HepG2 (cell line): Measurements from ENCODE around the gene IGFALS. TPM values are rescaled to one million over a fixed set of nuclear protein-coding genes. Genes with fewer than 3 reads are reported as not detected.

Experiments
- ATAC-seq: fragments of 200-7000 bp; cut with Tn5 transposase; 3 replicates; pipeline ENCODE4 v1.9.1; 2020; ENCODE audit warnings: mild to moderate bottlenecking, moderate library complexity
- BruUV-seq: library from RNA; stranded (reverse); fragments of 400-500 nt; replicated peaks from 2 replicates; lab custom pipeline; 2021; lab: Mats Ljungman, UMichigan
- CTCF ChIA-PET: fragments of 300-600 bp; formaldehyde crosslinking; extraction: SDS; loops from one replicate; lab custom pipeline; 2021; ENCODE audit warnings: low total read pairs, inconsistent platforms, low intra/inter-chr PET ratio; lab: Yijun Ruan, JAX
- POLR2A ChIA-PET: fragments of 350-600 bp; sonication (Branson Sonifier 250); formaldehyde crosslinking; loops from one replicate; lab custom pipeline; 2020; ENCODE audit warnings: antibody characterized with exemption, inconsistent platforms; lab: Yijun Ruan, JAX
- DNase-seq: peaks from one replicate; pipeline ENCODE4 v3.0.0-alpha.2; 2015; ENCODE audit warnings: low spot score
- FAIRE-seq: peaks from 3 replicates; lab custom pipeline; 2011; peaks lifted over from hg19 to GRCh38; lab: Jason Lieb, UNC
- H2AFZ ChIP-seq: one replicate; pipeline ENCODE4 v1.6.1; 2011; ENCODE audit warnings: low read length, inconsistent platforms
- H3K27ac ChIP-seq: fragments of 300-600 bp; 3 replicates; pipeline ENCODE4 v1.8.0; 2011; ENCODE audit warnings: mixed run types, mild to moderate bottlenecking, mixed read lengths, low read length, inconsistent platforms; ENCODE audit not compliant: insufficient read depth; ENCODE audit errors: extremely low read length
- H3K27me3 ChIP-seq, 2 experiments: fragments of 200-600 bp in 1 of 2; 2 replicates in 1 of 2; 3 replicates in 1 of 2; pipeline versions ENCODE4 v1.6.0 to v1.8.0; 2011; ENCODE audit warnings: low read length in 2 of 2, mild to moderate bottlenecking in 2 of 2, moderate library complexity in 2 of 2, inconsistent platforms in 1 of 2; ENCODE audit not compliant: insufficient read depth in 2 of 2, control insufficient read depth in 1 of 2
- H3K36me3 ChIP-seq, 2 experiments: fragments of 200-600 bp in 1 of 2; replicated peaks in 1 of 2; 2 replicates in 1 of 2; 3 replicates in 1 of 2; pipeline versions ENCODE4 v1.5.1 to v1.8.0; 2011; ENCODE audit warnings: low read length in 2 of 2, inconsistent platforms in 1 of 2; ENCODE audit not compliant: insufficient read depth in 2 of 2, control insufficient read depth in 1 of 2
- H3K4me1 ChIP-seq: 2 replicates; pipeline ENCODE4 v1.5.1; 2012; ENCODE audit warnings: low read length, inconsistent platforms; ENCODE audit not compliant: insufficient read depth
- H3K4me2 ChIP-seq: 2 replicates; pipeline ENCODE4 v1.6.0; 2011; ENCODE audit warnings: low read depth, low read length, inconsistent platforms
- H3K4me3 ChIP-seq, 3 experiments: fragments of 200-600 bp in 1 of 3; sonication (generic), shearing (Covaris generic) in 1 of 3; replicated peaks in 1 of 3; 2 replicates each; pipeline ENCODE4 v1.5.1; 2011 to 2016; ENCODE audit warnings: low read length in 3 of 3, inconsistent platforms in 2 of 3, low read depth in 2 of 3, mild to moderate bottlenecking in 2 of 3, control low read depth in 1 of 3, mixed read lengths in 1 of 3; ENCODE audit not compliant: insufficient read depth in 1 of 3
- H3K79me2 ChIP-seq: one replicate; pipeline ENCODE4 v1.6.1; 2011; ENCODE audit warnings: low read length, inconsistent platforms; ENCODE audit not compliant: insufficient read depth
- H3K9ac ChIP-seq: 2 replicates; pipeline ENCODE4 v1.6.0; 2011; ENCODE audit warnings: mild to moderate bottlenecking, low read depth, low read length, inconsistent platforms; ENCODE audit not compliant: insufficient read depth
- H3K9me3 ChIP-seq: 2 replicates; pipeline ENCODE4 v1.5.1; 2012; ENCODE audit warnings: mild to moderate bottlenecking, low read length
- H4K20me1 ChIP-seq: 2 replicates; pipeline ENCODE4 v1.6.0; 2011; ENCODE audit warnings: inconsistent platforms, mild to moderate bottlenecking, low read length, moderate library complexity; ENCODE audit not compliant: insufficient read depth
- ARNT2 ChIP-seq: sonication (generic); formaldehyde crosslinking; IDR thresholded peaks from 2 replicates; pipeline ENCODE4 v1.8.0; 2022; ENCODE audit warnings: mild to moderate bottlenecking, low read depth, missing genetic modification reagents, moderate library complexity
- GLMP ChIP-seq: sonication (generic); formaldehyde crosslinking; IDR thresholded peaks from 2 replicates; pipeline ENCODE4 v1.9.0; 2021; ENCODE audit warnings: missing genetic modification reagents, mild to moderate bottlenecking, borderline replicate concordance
- NR2F2 ChIP-seq: IDR thresholded peaks from 2 replicates; pipeline ENCODE4 v1.6.1; 2012; ENCODE audit warnings: low read depth, inconsistent platforms, borderline replicate concordance
- TFE3 ChIP-seq: IDR thresholded peaks from 2 replicates; pipeline ENCODE4 v1.6.1; 2016
- ZBTB42 ChIP-seq: sonication (generic); formaldehyde crosslinking; IDR thresholded peaks from 2 replicates; pipeline ENCODE4 v1.5.0; 2020; ENCODE audit warnings: mild to moderate bottlenecking, missing genetic modification reagents
- ZNF556 ChIP-seq: sonication (generic); formaldehyde crosslinking; IDR thresholded peaks from 2 replicates; pipeline ENCODE4 v1.4.0; 2020; ENCODE audit warnings: mild to moderate bottlenecking, missing genetic modification reagents, borderline replicate concordance
- WGBS: methylation state at CpG from one replicate; pipeline ENCODE4 v1.1.6; 2017; ENCODE audit warnings: low lambda C conversion rate; 5-methylcytosine and 5-hydroxymethylcytosine counted together
- in situ Hi-C: cut with HindIII; loops from 2 replicates; pipeline ENCODE4 v1.10.0; 2017; ENCODE audit warnings: low pct_unique_long_range_greater_than_20kb; ENCODE audit not compliant: extremely low pct_ligation_motif_present
- intact Hi-C: fragments of 100-400 bp; cut with micrococcal nuclease; formaldehyde crosslinking; loops from one replicate; pipeline ENCODE4 v1.10.0; 2022; ENCODE audit not compliant: unreplicated experiment
- polyA plus RNA-seq, 8 experiments: library from polyadenylated mRNA; depleted of rRNA in 3 of 8; stranded (reverse) in 7 of 8; unstranded in 1 of 8; fragments of >200 nt; fragmentation: Illumina TruSeq in 4 of 8; extraction: Trizol in 4 of 8; gene quantifications; 2 replicates each; pipeline versions ENCODE4 v1.2.1 to v1.2.3, GENCODE V29; 2011 to 2016; ENCODE audit warnings: low read depth in 4 of 8, missing spikeins in 1 of 8, mixed read lengths in 1 of 8; ENCODE audit not compliant: insufficient read depth in 1 of 8
- total RNA-seq, 5 experiments: library from RNA; depleted of rRNA; stranded (reverse); fragments of >200 nt; fragmentation: Illumina TruSeq; extraction: Trizol; gene quantifications; 2 replicates each; pipeline ENCODE4 v1.2.3, GENCODE V29; 2016; ENCODE audit warnings: low read depth in 1 of 5

Gene IGFALS
- total and polyA plus RNA-seq, 2 of the 13 experiments (the other 11 are each of a cell fraction or from before 2014, with no cell fraction given), result 0.34 to 2.4 TPM

GRCh38 chr16:1784977-1785845 lies 8.3 kb downstream of the IGFALS start:
- ChIA-PET POLR2A (interaction anchor here (1.1 to 4.4 kb wide), 2 partner anchors 8 to 48 kb away, joined by 4 to 57 read pairs; partner anchors contain the start of gene IGFALS), CTCF (no interaction called here)
- in situ Hi-C loops (loop anchor here (5.0 kb wide), 1 partner anchor 37 kb away; no protein-coding TSS in a partner anchor), intact Hi-C loops (loop anchor here (5.0 kb wide), 1 partner anchor 42 kb away; the partner anchor contains the start of genes FAHD1 and HAGH)
- Histone ChIP-seq H3K27me3 (peaks cover 0 to 2% of the 10 kb centered on the region in 2 experiments; a peak in 1 of 5 replicates), H3K4me2 (no peak overlapping the region), H3K4me3 (no peak overlapping the region), H3K4me1 (peaks cover 22% of the 10 kb centered on the region), H3K27ac (no peak overlapping the region), H3K9ac (no peak overlapping the region), H3K36me3 (peaks cover 4 to 7% of the 10 kb centered on the region in 2 experiments; a peak in 3 of 5 replicates), H3K9me3 (no peaks in the 10 kb centered on the region), H4K20me1 (peaks cover 4% of the 10 kb centered on the region; the same call in 1 of the 2 replicates), H2AFZ (no peak overlapping the region), H3K79me2 (peaks cover 26% of the 10 kb centered on the region)
- ATAC-seq, result no peak
- no peak for DNase-seq
- BruUV-seq, result no TSS peak
- no peak for TF ChIP-seq ZNF556 (CRISPR knock-in tag)
- TF ChIP-seq NR2F2, result no peak
- TF ChIP-seq ARNT2 (CRISPR knock-in tag), result no peak
- TF ChIP-seq GLMP, result no peak
- TF ChIP-seq ZBTB42 (CRISPR knock-in tag), result no peak
- no peak for TF ChIP-seq TFE3 (CRISPR knock-in tag)
- no peak for FAIRE-seq
- WGBS, result 91% methylated on average over 13 of the region's 26 CpGs
